Naive thymus-derived CD4-positive, alpha-beta T cell (primary cell): ENCODE data around the gene WBP11. TPM values are rescaled to one million over a fixed set of nuclear protein-coding genes. Genes with fewer than 3 reads are reported as not detected.
A peak's percentile ranks its signal among the peaks of the same experiment; 100 is the strongest.
"Not testable (repeated sequence)": the region's sequence is repeated elsewhere in the genome, so short reads cannot be mapped to it uniquely, and the experiment has no call there.

Experiments
- ATAC-seq: fragments of 150-1000 bp; cut with Tn5 transposase; 2 replicates; pipeline ENCODE4 v1.10.0; 2021; ENCODE audit warnings: mild to moderate bottlenecking, moderate library complexity
- CTCF ChIA-PET: fragments of 350-600 bp; sonication (Branson Sonifier 250); formaldehyde crosslinking; loops from one replicate; lab custom pipeline; 2021; ENCODE audit warnings: antibody characterized with exemption; lab: Charles Lee
- POLR2A ChIA-PET: fragments of 350-600 bp; sonication (Branson Sonifier 250); formaldehyde crosslinking; loops from one replicate; lab custom pipeline; 2021; ENCODE audit warnings: antibody characterized with exemption, inconsistent platforms; lab: Charles Lee
- DNase-seq, 9 donors: peaks; one replicate each; pipeline versions ENCODE4 v3.0.0 to v3.0.0-alpha.2; 2020 to 2022; ENCODE audit warnings: mixed read lengths in 1 of 9
- H3K27ac ChIP-seq: one replicate; pipeline ENCODE4 v1.7.0; 2013; ENCODE audit warnings: mild to moderate bottlenecking, low read depth, low read length, moderate library complexity
- H3K27me3 ChIP-seq, 2 donors: one replicate each; pipeline ENCODE4 v1.7.0; 2013; ENCODE audit warnings: low read length in 2 of 2, mild to moderate bottlenecking in 2 of 2, moderate library complexity in 2 of 2; ENCODE audit not compliant: control insufficient read depth in 2 of 2, insufficient read depth in 2 of 2
- H3K36me3 ChIP-seq, 3 experiments: 1 replicate in 2 of 3; 2 replicates in 1 of 3; pipeline ENCODE4 v1.7.0; 2013; ENCODE audit warnings: low read length in 3 of 3, mild to moderate bottlenecking in 3 of 3, moderate library complexity in 1 of 3; ENCODE audit not compliant: insufficient read depth in 3 of 3, control insufficient read depth in 2 of 3
- H3K4me1 ChIP-seq, 2 donors: one replicate each; pipeline ENCODE4 v1.7.0; 2013; ENCODE audit warnings: low read length in 2 of 2, mild to moderate bottlenecking in 2 of 2, moderate library complexity in 1 of 2; ENCODE audit not compliant: control insufficient read depth in 2 of 2, insufficient read depth in 2 of 2
- H3K4me3 ChIP-seq: 2 replicates; pipeline ENCODE4 v1.7.0; 2013; ENCODE audit warnings: mild to moderate bottlenecking, low read length
- H3K9me3 ChIP-seq, 3 experiments: 1 replicate in 2 of 3; 2 replicates in 1 of 3; pipeline ENCODE4 v1.7.0; 2013; ENCODE audit warnings: low read length in 3 of 3; ENCODE audit not compliant: control insufficient read depth in 2 of 3
- H3K27ac Mint-ChIP-seq, 9 donors: one replicate each; pipeline ENCODE4 v1.8.0; 2020 to 2022; ENCODE audit warnings: mixed read lengths in 9 of 9, mild to moderate bottlenecking in 8 of 9, moderate library complexity in 5 of 9, inconsistent platforms in 2 of 9
- H3K27me3 Mint-ChIP-seq, 5 donors: one replicate each; pipeline ENCODE4 v1.8.0; 2021 to 2022; ENCODE audit warnings: mixed read lengths in 5 of 5, mild to moderate bottlenecking in 1 of 5
- H3K36me3 Mint-ChIP-seq, 5 donors: one replicate each; pipeline ENCODE4 v1.8.0; 2020 to 2022; ENCODE audit warnings: mixed read lengths in 5 of 5, mild to moderate bottlenecking in 3 of 5, inconsistent platforms in 1 of 5
- H3K4me1 Mint-ChIP-seq, 7 donors: one replicate each; pipeline ENCODE4 v1.8.0; 2020 to 2022; ENCODE audit warnings: mixed read lengths in 7 of 7, mild to moderate bottlenecking in 3 of 7, inconsistent platforms in 1 of 7
- H3K4me3 Mint-ChIP-seq, 10 donors: one replicate each; pipeline ENCODE4 v1.8.0; 2020 to 2022; ENCODE audit warnings: mild to moderate bottlenecking in 10 of 10, mixed read lengths in 10 of 10, moderate library complexity in 6 of 10, inconsistent platforms in 2 of 10
- H3K9me3 Mint-ChIP-seq, 11 donors: one replicate each; pipeline ENCODE4 v1.8.0; 2020 to 2022; ENCODE audit warnings: mixed read lengths in 11 of 11, mild to moderate bottlenecking in 4 of 11, inconsistent platforms in 1 of 11, moderate library complexity in 1 of 11
- intact Hi-C, 2 donors: fragments of 100-400 bp; cut with micrococcal nuclease; formaldehyde crosslinking; loops; one replicate each; pipeline ENCODE4 v1.15.1; 2023
- polyA plus RNA-seq, 2 donors: library from polyadenylated mRNA; unstranded; fragments of 300-500 nt; fragmentation: Illumina TruSeq; gene quantifications; one replicate each; pipeline ENCODE4 v1.2.3, GENCODE V29; 2021
- total RNA-seq, 6 experiments: library from RNA in 5 of 6; stranded (reverse) in 5 of 6; gene quantifications; 1 replicate in 5 of 6; 2 replicates in 1 of 6; pipeline ENCODE4 v1.2.3 and lab custom pipeline; 2021 to 2026

The WBP11 gene
- total and polyA plus RNA-seq, 7 experiments from 2014 or later, result 58.5 to 129 (median 84.3) TPM

- intact Hi-C loops, result no loop called here
- H3K36me3 ChIP-seq, result peaks cover 0 to 4% (median 0%) of the 10 kb centered on the region in 3 experiments
- H3K4me3 ChIP-seq, result no peak overlapping the region
- H3K9me3 ChIP-seq, result no peaks in the 10 kb centered on the region
- no peaks in the 10 kb centered on the region for H3K27me3 Mint-ChIP-seq
- H3K27me3 ChIP-seq, result no peaks in the 10 kb centered on the region
- H3K27ac Mint-ChIP-seq, result peak overlapping the region in 2 of 9 donors; percentile 19 to 48
- H3K4me1 ChIP-seq, result no peaks in the 10 kb centered on the region
- H3K4me1 Mint-ChIP-seq, result peaks cover 2 to 19% (median 13%) of the 10 kb centered on the region in 7 donors
- H3K36me3 Mint-ChIP-seq, result peaks cover 7 to 53% (median 38%) of the 10 kb centered on the region in 5 donors
- no peak overlapping the region for H3K4me3 Mint-ChIP-seq
- POLR2A ChIA-PET, result interaction anchor here (1.3 kb wide), 1 partner anchor 26 kb away, joined by 3 read pairs; no protein-coding TSS in a partner anchor
- no peak for DNase-seq
- peaks cover 3 to 33% (median 17%) of the 10 kb centered on the region in 11 donors for H3K9me3 Mint-ChIP-seq
- no peak for ATAC-seq
- H3K27ac ChIP-seq, result no peak overlapping the region
- CTCF ChIA-PET, result no interaction called here
Observed at GRCh38 chr12:14743061-14743460, 60.2 kb downstream of the WBP11 start.

GRCh38 chr12:14741942-14742341 is 61.3 kb downstream of the WBP11 start:
- Histone ChIP-seq H3K9me3 (no peaks in the 10 kb centered on the region), H3K4me3 (no peak overlapping the region), H3K4me1 (no peaks in the 10 kb centered on the region), H3K36me3 (peaks cover 0 to 4% (median 0%) of the 10 kb centered on the region in 3 experiments), H3K27ac (no peak overlapping the region), H3K27me3 (no peaks in the 10 kb centered on the region)
- ChIA-PET POLR2A (no interaction called here), CTCF (no interaction called here)
- DNase-seq (no peak), ATAC-seq (no peak)
- Mint-ChIP-seq H3K4me1 (peaks cover 0 to 14% (median 9%) of the 10 kb centered on the region in 7 donors), H3K36me3 (peaks cover 4 to 46% (median 35%) of the 10 kb centered on the region in 5 donors), H3K27ac (no peak overlapping the region), H3K4me3 (no peak overlapping the region), H3K9me3 (peaks cover 0 to 27% (median 12%) of the 10 kb centered on the region in 11 donors), H3K27me3 (peaks cover 0 to 2% (median 0%) of the 10 kb centered on the region in 5 donors)
- intact Hi-C loops, result no loop called here

GRCh38 chr12:14741153-14741552 is 62.1 kb downstream of the WBP11 start:
- intact Hi-C loops, result no loop called here
- ChIA-PET CTCF (no interaction called here), POLR2A (interaction anchor here (0.6 to 0.7 kb wide), 2 partner anchors 10 to 153 kb away, joined by 3 to 4 read pairs; no protein-coding TSS in a partner anchor)
- no peak overlapping the region for H3K27ac Mint-ChIP-seq
- H3K9me3 Mint-ChIP-seq, result peaks cover 0 to 19% (median 12%) of the 10 kb centered on the region in 11 donors
- H3K27me3 Mint-ChIP-seq, result peaks cover 0 to 2% (median 0%) of the 10 kb centered on the region in 5 donors
- no peaks in the 10 kb centered on the region for H3K4me1 ChIP-seq
- no peak for DNase-seq
- no peak for ATAC-seq
- H3K4me1 Mint-ChIP-seq, result peaks cover 0 to 14% (median 9%) of the 10 kb centered on the region in 7 donors
- H3K27me3 ChIP-seq, result no peaks in the 10 kb centered on the region
- H3K4me3 ChIP-seq, result no peak overlapping the region
- no peak overlapping the region for H3K4me3 Mint-ChIP-seq
- peaks cover 4 to 38% (median 28%) of the 10 kb centered on the region in 5 donors for H3K36me3 Mint-ChIP-seq
- H3K27ac ChIP-seq, result no peak overlapping the region
- H3K9me3 ChIP-seq, result no peaks in the 10 kb centered on the region
- peaks cover 0 to 4% (median 0%) of the 10 kb centered on the region in 3 experiments for H3K36me3 ChIP-seq

DNA sequence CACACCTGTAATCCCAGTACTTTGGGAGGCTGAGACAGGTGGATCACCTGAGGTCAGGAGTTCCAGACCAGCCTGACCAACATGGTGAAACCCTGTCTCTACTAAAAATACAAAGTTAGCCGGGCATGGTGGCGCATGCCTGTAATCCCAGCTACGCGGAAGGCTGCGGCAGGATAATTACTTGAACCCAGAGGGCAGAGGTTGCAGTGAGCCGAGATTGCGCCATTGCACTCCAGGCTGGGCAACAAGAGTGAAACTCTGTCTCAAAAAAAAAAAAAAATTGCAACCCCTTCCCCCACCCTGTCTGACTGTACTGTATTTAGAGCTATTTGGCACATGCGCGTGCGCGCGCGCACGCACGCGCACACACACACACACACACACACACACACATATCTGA is 66.8 kb downstream of the WBP11 start:
- POLR2A ChIA-PET, H3K4me3 Mint-ChIP-seq, H3K27ac Mint-ChIP-seq: not testable (repeated sequence)

More for the DNA sequence above, 66.8 kb downstream of the WBP11 start:
- intact Hi-C loops, H3K27me3 ChIP-seq, H3K4me1 ChIP-seq, H3K9me3 ChIP-seq, H3K27ac ChIP-seq, H3K9me3 Mint-ChIP-seq, DNase-seq, CTCF ChIA-PET, H3K36me3 ChIP-seq, H3K4me3 ChIP-seq, ATAC-seq, H3K4me1 Mint-ChIP-seq: not testable (repeated sequence)
- Mint-ChIP-seq H3K36me3 (peaks cover 0 to 14% (median 3%) of the 10 kb centered on the region in 5 donors), H3K27me3 (peaks cover 0 to 12% (median 5%) of the 10 kb centered on the region in 5 donors)

Other genes starting within 250 kb of the WBP11 start
- 10 to 100 TPM in 1 of 5 experiments, 1 to 10 TPM in 1, under 1 TPM in 2, not detected in 1; 0.30 to 74.1 (median 4.6) TPM for gene PLBD1, start 235.6 kb downstream of the WBP11 start, total RNA-seq
- under 1 TPM; 0.44 to 0.69 TPM for gene PLBD1, start 235.6 kb downstream of the WBP11 start, polyA plus RNA-seq
- gene GUCY2C, start 106.9 kb downstream of the WBP11 start, total RNA-seq, result not detected
- gene GUCY2C, start 106.9 kb downstream of the WBP11 start, polyA plus RNA-seq, result not detected
- 1 to 10 TPM in 2 of 5 experiments, under 1 TPM in 2, not detected in 1; 0.22 to 1.7 (median 1.2) TPM for gene C12orf60, start 192 bp upstream of the WBP11 start, total RNA-seq
- gene C12orf60, start 192 bp upstream of the WBP11 start, polyA plus RNA-seq, result 1 to 10 TPM in 1 of 2 donors, under 1 TPM in 1; 0.86 to 1.5 TPM
- not detected for gene SMCO3, start 10.7 kb upstream of the WBP11 start, total RNA-seq
- not detected for gene SMCO3, start 10.7 kb upstream of the WBP11 start, polyA plus RNA-seq
- not detected for gene ART4, start 40.0 kb upstream of the WBP11 start, total RNA-seq
- not detected for gene ART4, start 40.0 kb upstream of the WBP11 start, polyA plus RNA-seq
- gene MGP, start 82.4 kb upstream of the WBP11 start, total RNA-seq, result 1 to 10 TPM in 2 of 5 experiments, under 1 TPM in 1, not detected in 2; 0.49 to 4.1 (median 1.7) TPM
- under 1 TPM in 1 of 2 donors, not detected in 1; 0.48 TPM for gene MGP, start 82.4 kb upstream of the WBP11 start, polyA plus RNA-seq
- 10 to 100 TPM; 12.6 to 20.3 (median 19.1) TPM for gene ERP27, start 135.1 kb upstream of the WBP11 start, total RNA-seq
- gene ERP27, start 135.1 kb upstream of the WBP11 start, polyA plus RNA-seq, result 1 to 10 TPM; 5.6 to 5.8 TPM
- gene ARHGDIB, start 158.1 kb upstream of the WBP11 start, total RNA-seq, result 1,000 to 10,000 TPM in 1 of 5 experiments, 100 to 1,000 TPM in 4; 776 to 1,263 (median 833) TPM
- 1,000 to 10,000 TPM; 3,273 to 3,336 TPM for gene ARHGDIB, start 158.1 kb upstream of the WBP11 start, polyA plus RNA-seq
- gene PDE6H, start 169.6 kb upstream of the WBP11 start, total RNA-seq, result 1 to 10 TPM in 1 of 5 experiments, not detected in 4; 2.7 TPM
- gene PDE6H, start 169.6 kb upstream of the WBP11 start, polyA plus RNA-seq, result not detected